HG02970 (cell line): Measurements from ENCODE around the gene NRL.

ENCODE experiments used
- ATAC-seq: cut with Tn5 transposase; IDR thresholded peaks from one replicate; pipeline ENCODE4 v1.9.1; 2021; ENCODE audit warnings: mild to moderate bottlenecking, moderate library complexity, moderate number of reproducible peaks; ENCODE audit not compliant: unreplicated experiment, low FRiP score

Gene NRL

DNA sequence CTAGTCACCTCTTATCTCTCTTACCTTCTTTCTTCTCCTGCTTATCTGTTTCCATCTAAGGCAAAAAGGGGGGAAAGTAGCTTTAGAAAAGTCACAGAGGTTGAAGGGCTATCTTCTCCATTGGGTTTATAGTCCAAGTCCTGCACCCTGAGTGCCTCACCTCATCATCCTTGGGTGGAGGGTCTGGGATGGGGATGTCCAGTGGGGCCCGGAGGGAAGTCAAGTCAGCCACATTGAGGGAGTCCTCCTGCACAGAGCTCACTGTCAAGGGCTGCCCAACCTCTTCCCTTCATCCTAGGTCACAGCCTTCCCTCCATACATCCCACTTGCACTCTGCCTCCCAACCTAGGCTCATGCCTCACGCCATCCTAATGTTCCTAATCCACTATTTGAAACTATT is 30.5 kb upstream of the NRL start:
- no peak for ATAC-seq

- ATAC-seq = no peak
Observed at GRCh38 chr14:24144451-24144850, 29.7 kb upstream of the NRL start.

DNA sequence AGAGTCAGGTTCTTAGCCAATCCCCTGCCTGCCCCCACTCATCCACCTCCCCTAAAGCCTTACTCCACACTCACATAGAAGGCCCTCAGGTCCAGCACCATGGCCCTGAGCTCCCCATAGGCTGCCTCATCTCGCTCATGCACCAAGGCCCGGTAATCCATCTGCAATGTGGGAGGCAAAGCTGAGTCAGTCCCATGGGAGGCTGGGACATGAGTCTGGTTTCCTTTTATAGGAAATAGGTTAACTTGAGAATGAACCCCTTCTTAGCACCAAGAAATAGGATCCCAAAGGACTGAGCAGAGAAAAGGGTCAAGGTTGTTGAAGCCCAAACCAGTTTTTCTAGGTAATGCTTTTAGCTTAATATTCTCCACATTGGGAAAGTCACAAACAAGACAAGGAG is 28.8 kb upstream of the NRL start:
- ATAC-seq = no peak

DNA sequence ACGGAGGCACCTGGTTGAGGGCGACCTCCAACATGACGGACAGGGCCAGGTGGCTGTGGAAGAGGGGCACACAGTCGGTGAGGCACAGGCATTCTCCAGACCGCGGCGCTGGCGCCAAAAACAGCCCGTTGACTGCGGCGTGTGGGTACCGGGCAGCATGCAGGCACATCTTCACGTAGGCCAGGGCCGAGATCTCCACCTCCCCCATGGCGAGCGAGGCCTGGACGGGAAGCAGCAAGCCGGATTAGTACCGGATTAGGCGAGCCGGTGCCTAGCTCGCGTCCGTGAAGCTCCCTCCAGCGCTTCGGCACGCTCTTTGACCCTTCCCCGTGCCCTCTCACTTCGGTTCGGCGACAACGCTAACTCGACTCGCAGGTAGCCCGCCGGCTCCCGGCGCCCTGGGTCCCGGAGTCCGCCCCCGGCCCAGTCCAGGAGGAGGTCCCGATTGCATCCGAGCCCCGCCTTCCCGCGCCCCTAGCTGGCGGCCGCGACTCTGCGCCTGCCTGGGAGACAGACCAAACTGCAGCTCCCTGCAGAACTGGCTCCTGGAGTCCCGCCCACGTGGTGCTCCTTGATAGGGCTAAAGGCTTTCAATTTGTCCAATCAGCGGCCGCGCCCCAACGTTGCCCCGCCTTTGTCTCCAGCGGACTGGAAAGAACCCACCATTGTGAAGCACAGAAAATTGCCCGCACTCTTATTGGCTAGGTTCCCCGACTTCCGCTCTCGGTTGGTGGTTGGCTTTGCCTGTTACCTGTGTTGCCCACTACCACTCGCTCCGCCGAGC is 26.5 kb upstream of the NRL start, which contains the start of gene EMC9:
Gene EMC9 (minus strand): TSS at position 495 of the 784 bp plus-strand sequence. CDS start 287 bp downstream, at position 208.
- peak; percentile 84 for ATAC-seq

- ATAC-seq = no peak
Observed at GRCh38 chr14:24139272-24139934, 24.7 kb upstream of the NRL start.

DNA sequence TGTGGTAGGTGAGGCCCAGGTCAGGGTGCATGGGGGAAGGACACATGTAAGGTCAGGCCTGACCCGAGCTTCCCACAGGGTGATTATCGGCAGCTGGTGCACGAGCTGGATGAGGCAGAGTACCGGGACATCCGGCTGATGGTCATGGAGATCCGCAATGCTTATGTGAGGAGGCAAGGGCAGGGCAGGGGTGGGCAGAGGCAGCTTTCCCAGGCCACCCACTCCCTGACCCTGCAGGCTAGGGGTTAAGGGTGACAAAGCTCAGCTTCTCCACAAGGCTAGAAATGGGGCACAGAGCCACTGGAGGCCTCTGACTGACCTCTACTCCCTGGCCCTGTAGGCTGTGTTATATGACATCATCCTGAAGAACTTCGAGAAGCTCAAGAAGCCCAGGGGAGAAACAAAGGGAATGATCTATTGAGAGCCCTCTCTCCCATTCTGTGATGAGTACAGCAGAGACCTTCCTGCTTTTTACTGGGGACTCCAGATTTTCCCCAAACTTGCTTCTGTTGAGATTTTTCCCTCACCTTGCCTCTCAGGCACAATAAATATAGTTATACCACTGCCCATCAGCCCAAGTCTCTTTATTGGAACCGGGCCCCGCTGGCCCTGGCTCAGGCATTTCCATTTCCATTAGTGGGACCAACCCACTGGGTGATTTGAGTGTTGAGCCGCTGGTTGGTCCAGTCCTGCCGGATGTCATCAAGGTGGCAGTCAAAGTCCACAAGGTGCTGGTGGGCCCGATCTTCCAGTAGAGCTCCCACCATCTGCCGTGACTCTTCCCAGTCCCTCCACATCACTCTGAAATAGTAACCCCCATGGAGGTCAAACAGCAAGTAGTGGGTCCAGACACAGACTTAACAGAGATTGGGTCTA is 23.9 kb upstream of the NRL start:
- ATAC-seq = no peak

- no peak for ATAC-seq
Observed at GRCh38 chr14:24137529-24138395, 23.0 kb upstream of the NRL start.

DNA sequence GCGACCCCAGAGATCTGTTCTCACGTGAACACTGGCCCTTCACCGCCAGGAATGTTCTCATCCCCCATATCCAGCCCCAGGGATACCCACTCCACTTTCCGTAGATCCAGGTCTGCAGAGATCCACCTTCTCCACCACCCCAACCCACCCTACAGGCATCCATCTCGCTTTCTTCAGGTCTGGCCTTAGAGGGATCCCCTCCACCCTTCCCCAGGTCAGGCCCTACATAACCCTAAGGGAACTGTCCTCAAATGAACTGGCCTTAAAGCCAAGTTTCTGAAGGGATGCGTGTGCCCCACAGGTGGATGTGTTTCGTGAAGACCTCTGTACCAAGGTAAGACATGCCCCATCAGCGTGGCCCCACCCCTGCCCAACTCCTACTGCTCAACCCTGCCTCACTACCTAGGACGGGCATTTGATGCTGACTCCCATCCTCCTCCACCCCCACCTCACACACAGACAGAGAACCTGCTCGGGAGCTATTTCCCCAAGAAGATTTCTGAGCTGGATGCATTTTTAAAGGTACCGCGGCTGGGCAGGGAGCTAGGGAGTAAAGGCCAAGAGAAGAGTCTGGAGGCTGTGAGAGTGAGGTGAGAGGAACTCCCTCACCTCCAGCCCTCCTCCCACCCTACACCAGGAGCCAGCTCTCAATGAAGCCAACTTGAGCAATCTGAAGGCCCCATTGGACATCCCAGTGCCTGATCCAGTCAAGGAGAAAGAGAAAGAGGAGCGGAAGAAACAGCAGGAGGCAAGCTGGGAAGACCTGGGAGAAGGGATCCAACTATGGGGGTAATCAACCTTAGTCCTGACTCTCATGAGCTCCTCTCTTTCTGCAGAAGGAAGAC is 22.2 kb upstream of the NRL start:
- ATAC-seq = no peak

- ATAC-seq = peak; percentile 84
Observed at GRCh38 chr14:24135834-24136683, 21.3 kb upstream of the NRL start, which contains the start of gene PSME1. Gene PSME1, plus strand, starts transcription at chr14:24136194. Its CDS starts 69 bp downstream, at chr14:24136263.

- ATAC-seq = no peak
Observed at GRCh38 chr14:24135584-24135833, 20.8 kb upstream of the NRL start.

- no peak for ATAC-seq
Observed at GRCh38 chr14:24133735-24134134, 19.0 kb upstream of the NRL start.

- ATAC-seq = no peak
Observed at GRCh38 chr14:24132976-24133375, 18.2 kb upstream of the NRL start.

- no peak for ATAC-seq
Observed at GRCh38 chr14:24132061-24132685, 17.4 kb upstream of the NRL start.

DNA sequence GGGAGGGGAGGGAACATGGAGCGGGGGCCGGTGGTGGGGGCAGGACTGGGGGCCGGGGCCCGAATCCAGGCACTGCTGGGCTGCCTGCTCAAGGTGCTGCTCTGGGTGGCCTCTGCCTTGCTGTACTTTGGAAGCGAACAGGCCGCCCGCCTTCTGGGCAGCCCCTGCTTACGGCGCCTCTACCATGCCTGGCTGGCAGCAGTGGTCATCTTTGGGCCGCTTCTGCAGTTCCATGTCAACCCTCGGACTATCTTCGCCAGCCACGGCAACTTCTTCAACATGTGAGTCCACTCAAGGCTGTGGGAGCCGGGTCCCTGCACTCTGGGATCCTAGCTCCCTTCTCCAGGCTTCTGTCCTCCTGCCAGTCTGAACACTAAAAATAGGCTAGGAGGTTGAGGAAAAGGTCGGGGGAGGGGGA is 16.8 kb upstream of the NRL start:
- no peak for ATAC-seq

- ATAC-seq = no peak
Observed at GRCh38 chr14:24130717-24131548, 16.2 kb upstream of the NRL start.

- no peak for ATAC-seq
Observed at GRCh38 chr14:24130380-24130716, 15.6 kb upstream of the NRL start, which contains the start of gene FITM1. Gene FITM1, plus strand, starts transcription at chr14:24130659. Its CDS starts 905 bp downstream, at chr14:24131564.

- ATAC-seq = no peak
Observed at GRCh38 chr14:24129410-24129998, 14.8 kb upstream of the NRL start.
